K562 (cell line): Measurements from ENCODE around the gene PUSL1. TPM values are rescaled to one million over a fixed set of nuclear protein-coding genes. Genes with fewer than 3 reads are reported as not detected.

ENCODE experiments used
- ARHGAP35 ChIP-seq: fragments of 450-650 bp; IDR thresholded peaks from 2 replicates; pipeline ENCODE4 v1.6.1; 2018; ENCODE audit not compliant: partially characterized antibody
- CC2D1A ChIP-seq: fragments of 450-650 bp; IDR thresholded peaks from 2 replicates; pipeline ENCODE4 v1.6.1; 2017; ENCODE audit warnings: mild to moderate bottlenecking
- CEBPZ ChIP-seq: fragments of 150-350 bp; IDR thresholded peaks from 2 replicates; pipeline ENCODE4 v1.6.1; 2014; ENCODE audit warnings: low read depth, mild to moderate bottlenecking, low read length, borderline replicate concordance
- HCFC1 ChIP-seq: IDR thresholded peaks from 2 replicates; pipeline ENCODE4 v1.6.1; 2012; ENCODE audit warnings: low read depth, low read length, improper control_type of control experiment
- MXI1 ChIP-seq: IDR thresholded peaks from 2 replicates; pipeline ENCODE4 v1.6.1; 2011; ENCODE audit warnings: low read depth, mild to moderate bottlenecking, improper control_type of control experiment, low read length
- MYNN ChIP-seq, 2 experiments: sonication (generic); formaldehyde crosslinking in 1 of 2; IDR thresholded peaks; 2 replicates each; pipeline versions ENCODE4 v1.5.0 to v1.6.1; 2016 to 2020; ENCODE audit warnings: antibody characterized with exemption in 1 of 2, missing genetic modification reagents in 1 of 2
- NFE2L1 ChIP-seq: fragments of 450-650 bp; IDR thresholded peaks from 2 replicates; pipeline ENCODE4 v1.6.1; 2016; ENCODE audit warnings: missing genetic modification characterization, low read depth, mild to moderate bottlenecking, missing compliant biosample characterization, moderate library complexity, borderline replicate concordance
- NONO ChIP-seq, 2 experiments: fragments of 200-400 bp in 1 of 2; fragments of 450-650 bp in 1 of 2; formaldehyde crosslinking in 1 of 2; IDR thresholded peaks; 2 replicates each; pipeline ENCODE4 v1.6.1; 2017; ENCODE audit warnings: low read depth in 2 of 2, mild to moderate bottlenecking in 2 of 2, moderate library complexity in 2 of 2, low read length in 1 of 2
- PHF8 ChIP-seq: fragments of 200-600 bp; sonication (generic); IDR thresholded peaks from 2 replicates; pipeline ENCODE4 v1.6.1; 2012; ENCODE audit warnings: mixed run types, mild to moderate bottlenecking, inconsistent platforms, low read length, moderate library complexity, borderline replicate concordance
- PHTF2 ChIP-seq: fragments of 250-450 bp; sonication (Bioruptor Pico); IDR thresholded peaks from 2 replicates; pipeline ENCODE4 v1.5.0; 2021; ENCODE audit warnings: mild to moderate bottlenecking
- SREBF2 ChIP-seq: sonication (generic); formaldehyde crosslinking; IDR thresholded peaks from 2 replicates; pipeline ENCODE4 v1.4.0; 2020; ENCODE audit warnings: mild to moderate bottlenecking, missing genetic modification reagents
- TEAD2 ChIP-seq: fragments of 450-650 bp; IDR thresholded peaks from 2 replicates; pipeline ENCODE4 v1.6.1; 2016; ENCODE audit warnings: missing genetic modification characterization, control low read depth, missing compliant biosample characterization
- THRAP3 ChIP-seq: fragments of 450-650 bp; IDR thresholded peaks from 2 replicates; pipeline ENCODE4 v1.6.1; 2016; ENCODE audit warnings: mild to moderate bottlenecking, inconsistent platforms, borderline replicate concordance
- ZBTB11 ChIP-seq, 3 experiments: fragments of 200-800 bp in 1 of 3; fragments of 250-450 bp in 1 of 3; fragments of 450-650 bp in 1 of 3; sonication (Bioruptor Pico) in 1 of 3; sonication (Bioruptor generic) in 1 of 3; formaldehyde crosslinking in 1 of 3; IDR thresholded peaks; 2 replicates each; pipeline versions ENCODE4 v1.6.1 to v1.8.0; 2016 to 2022; ENCODE audit warnings: mild to moderate bottlenecking in 2 of 3, missing genetic modification characterization in 2 of 3, missing compliant biosample characterization in 1 of 3, moderate library complexity in 1 of 3
- polyA plus RNA-seq, 8 experiments: library from polyadenylated mRNA; depleted of rRNA in 4 of 8; stranded (reverse) in 5 of 8; unstranded in 3 of 8; fragments of >200 nt; fragmentation: Nextera tagmentation in 2 of 8; fragmentation: Illumina TruSeq in 1 of 8; extraction: Ambion mirVana in 2 of 8; extraction: Trizol in 1 of 8; gene quantifications; 2 replicates each; pipeline versions ENCODE4 v1.2.1 to v1.2.3, GENCODE V29; 2011 to 2014; ENCODE audit warnings: inconsistent platforms in 1 of 8, missing spikeins in 1 of 8
- total RNA-seq, 7 experiments: library from RNA; depleted of rRNA in 6 of 7; stranded (reverse); fragments of >200 nt in 6 of 7; fragmentation: Illumina TruSeq in 2 of 7; extraction: Trizol in 2 of 7; gene quantifications; 2 replicates each; pipeline versions ENCODE4 v1.2.1 to v1.2.3, GENCODE V29; 2011 to 2021; ENCODE audit warnings: low replicate concordance in 1 of 7
- TF ChIP-seq, protein P1 (sequence below): fragments of 450-650 bp; formaldehyde crosslinking; IDR thresholded peaks from 2 replicates; pipeline ENCODE4 v1.4.0; 2020; ENCODE audit warnings: mild to moderate bottlenecking, moderate library complexity
- TF ChIP-seq, protein P2 (sequence below): fragments of 250-450 bp; sonication (Bioruptor Pico); IDR thresholded peaks from 2 replicates; pipeline ENCODE4 v1.5.0; 2021; ENCODE audit warnings: mild to moderate bottlenecking, moderate library complexity

The PUSL1 gene
- total and polyA plus RNA-seq, 9 of the 15 experiments (the other 6 are each of a cell fraction or from before 2014, with no cell fraction given): 0.62 to 86.9 (median 13.6) TPM

GRCh38 chr1:1319646-1319941 is 11.2 kb downstream of the PUSL1 start (continued):
- TF ChIP-seq, protein P1, sequence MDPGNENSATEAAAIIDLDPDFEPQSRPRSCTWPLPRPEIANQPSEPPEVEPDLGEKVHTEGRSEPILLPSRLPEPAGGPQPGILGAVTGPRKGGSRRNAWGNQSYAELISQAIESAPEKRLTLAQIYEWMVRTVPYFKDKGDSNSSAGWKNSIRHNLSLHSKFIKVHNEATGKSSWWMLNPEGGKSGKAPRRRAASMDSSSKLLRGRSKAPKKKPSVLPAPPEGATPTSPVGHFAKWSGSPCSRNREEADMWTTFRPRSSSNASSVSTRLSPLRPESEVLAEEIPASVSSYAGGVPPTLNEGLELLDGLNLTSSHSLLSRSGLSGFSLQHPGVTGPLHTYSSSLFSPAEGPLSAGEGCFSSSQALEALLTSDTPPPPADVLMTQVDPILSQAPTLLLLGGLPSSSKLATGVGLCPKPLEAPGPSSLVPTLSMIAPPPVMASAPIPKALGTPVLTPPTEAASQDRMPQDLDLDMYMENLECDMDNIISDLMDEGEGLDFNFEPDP: no peak
- TF ChIP-seq CEBPZ (no peak), CC2D1A (no peak), PHF8 (no peak), THRAP3 (0 out of 2 replicates have a peak, but pooled peaks have one; percentile 84), PHTF2 (CRISPR knock-in tag) (no peak), ARHGAP35 (no peak), NFE2L1 (no peak), MXI1 (no peak), HCFC1 (no peak), SREBF2 (no peak), NONO (IDR thresholded peaks at IDR 0.05; ENCODE audit: low read depth in 2 of 2, low read length in 1 of 2) (no peak), MYNN (IDR thresholded peaks at IDR 0.05) (no peak), MYNN (CRISPR knock-in tag; IDR thresholded peaks at IDR 0.05) (no peak), TEAD2 (tag) (no peak), ZBTB11 (CRISPR knock-in tag; IDR thresholded peaks at IDR 0.05) (no peak)
- TF ChIP-seq, protein P2, sequence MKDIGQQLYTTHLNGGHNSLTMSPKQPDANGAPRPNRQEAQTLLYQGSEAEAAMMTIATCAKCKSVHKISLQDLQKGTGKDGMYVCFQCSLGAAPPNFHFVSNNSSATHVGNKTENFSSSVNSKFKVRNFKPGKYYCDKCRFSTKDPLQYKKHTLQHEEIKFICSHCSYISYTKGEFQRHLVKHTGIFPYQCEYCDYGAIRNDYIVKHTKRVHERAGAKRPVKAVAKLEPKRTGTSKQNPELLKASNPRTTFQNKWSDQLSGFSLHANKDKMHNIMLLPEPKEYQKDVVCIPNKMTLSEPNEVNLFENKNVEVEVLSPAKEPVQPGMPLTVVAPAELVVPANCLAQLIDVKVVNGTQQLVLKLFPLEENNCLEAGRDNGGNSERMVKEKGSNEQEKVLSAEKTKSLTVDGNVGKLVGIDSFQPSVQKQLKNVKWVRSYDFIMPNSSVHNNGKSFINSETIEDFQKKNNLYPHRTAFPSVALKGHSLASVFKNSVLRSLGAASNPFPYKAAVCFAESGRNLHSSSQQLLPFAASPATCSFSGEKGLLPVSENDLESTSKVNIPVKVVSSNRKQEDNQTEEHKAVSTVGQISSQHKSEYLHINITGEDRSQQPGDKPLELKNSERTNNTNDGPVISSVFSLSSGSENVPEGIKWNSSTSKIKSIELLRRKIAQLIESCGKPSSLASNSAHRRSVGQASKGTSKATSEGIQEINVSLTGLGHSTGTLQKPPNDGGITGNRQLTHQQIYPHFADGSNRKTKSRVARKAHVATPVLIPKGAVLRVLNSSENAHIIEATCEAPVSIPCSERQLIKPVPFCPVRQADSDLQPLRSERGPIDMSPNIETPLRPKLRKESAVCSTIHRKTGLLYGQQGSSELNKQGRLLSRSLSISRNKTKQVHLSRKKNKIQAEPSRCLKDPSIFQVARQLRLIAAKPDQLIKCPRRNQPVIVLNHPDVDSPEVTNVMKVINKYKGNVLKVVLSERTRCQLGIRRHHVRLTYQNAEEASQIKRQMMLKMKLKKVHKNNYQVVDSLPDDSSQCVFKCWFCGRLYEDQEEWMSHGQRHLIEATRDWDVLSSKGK: no peak
